ENCODE measurements around the gene CAPN6.

CAPN6 gene

GRCh38 chrX:111270339-111270738 is at the start of gene CAPN6:
CAPN6 (minus strand) TSS chrX:111270483; CDS start chrX:111263936, 6,547 bp downstream.
- no peak within 1 kb of the TSS for H3K4me3 ChIP-seq (ENCODE audit: low read depth, low read length)
- no peaks in the 10 kb centered on the region for H3K79me2 ChIP-seq (ENCODE audit: control insufficient read depth, insufficient read depth, low read length, unreplicated experiment)
- H3K27ac ChIP-seq (ENCODE audit: low read depth, low read length), result no peak within 1 kb of the TSS
- H3K4me1 ChIP-seq (ENCODE audit: control insufficient read depth, insufficient read depth, low read length, unreplicated experiment), result no peaks in the 10 kb centered on the region
- H3K36me3 ChIP-seq (ENCODE audit: insufficient read depth, low read length), result no peaks in the 10 kb centered on the region
- H3K27me3 ChIP-seq (ENCODE audit: insufficient read depth, low read length), result no peaks in the 10 kb centered on the region
- no peak within 1 kb of the TSS for H2AFZ ChIP-seq (ENCODE audit: low read length, unreplicated experiment)

- Histone ChIP-seq H3K4me3 (ENCODE audit: low read depth, low read length) (no peak overlapping the region), H3K27ac (ENCODE audit: low read depth, low read length) (no peak overlapping the region), H3K27me3 (ENCODE audit: insufficient read depth, low read length) (no peaks in the 10 kb centered on the region), H3K4me1 (ENCODE audit: control insufficient read depth, insufficient read depth, low read length, unreplicated experiment) (no peaks in the 10 kb centered on the region), H3K79me2 (ENCODE audit: control insufficient read depth, insufficient read depth, low read length, unreplicated experiment) (no peaks in the 10 kb centered on the region), H2AFZ (ENCODE audit: low read length, unreplicated experiment) (no peak overlapping the region), H3K36me3 (ENCODE audit: insufficient read depth, low read length) (no peaks in the 10 kb centered on the region)
Measured at GRCh38 chrX:111319451-111319850, 49.2 kb upstream of the CAPN6 start.

GRCh38 chrX:111318901-111319300 is 48.6 kb upstream of the CAPN6 start:
- Histone ChIP-seq H3K27ac (ENCODE audit: low read depth, low read length) (no peak overlapping the region), H3K36me3 (ENCODE audit: insufficient read depth, low read length) (no peaks in the 10 kb centered on the region), H3K79me2 (ENCODE audit: control insufficient read depth, insufficient read depth, low read length, unreplicated experiment) (no peaks in the 10 kb centered on the region), H3K27me3 (ENCODE audit: insufficient read depth, low read length) (no peaks in the 10 kb centered on the region), H2AFZ (ENCODE audit: low read length, unreplicated experiment) (no peak overlapping the region), H3K4me1 (ENCODE audit: control insufficient read depth, insufficient read depth, low read length, unreplicated experiment) (no peaks in the 10 kb centered on the region), H3K4me3 (ENCODE audit: low read depth, low read length) (no peak overlapping the region)

- Histone ChIP-seq H2AFZ (ENCODE audit: low read length, unreplicated experiment) (no peak overlapping the region), H3K79me2 (ENCODE audit: control insufficient read depth, insufficient read depth, low read length, unreplicated experiment) (no peaks in the 10 kb centered on the region), H3K4me3 (ENCODE audit: low read depth, low read length) (no peak overlapping the region), H3K36me3 (ENCODE audit: insufficient read depth, low read length) (no peaks in the 10 kb centered on the region), H3K27ac (ENCODE audit: low read depth, low read length) (no peak overlapping the region), H3K27me3 (ENCODE audit: insufficient read depth, low read length) (no peaks in the 10 kb centered on the region), H3K4me1 (ENCODE audit: control insufficient read depth, insufficient read depth, low read length, unreplicated experiment) (no peaks in the 10 kb centered on the region)
Measured at GRCh38 chrX:111309083-111309482, 38.8 kb upstream of the CAPN6 start.

- no peak overlapping the region for H3K27ac ChIP-seq (ENCODE audit: low read depth, low read length)
- H3K4me1 ChIP-seq (ENCODE audit: control insufficient read depth, insufficient read depth, low read length, unreplicated experiment), result no peaks in the 10 kb centered on the region
- no peaks in the 10 kb centered on the region for H3K27me3 ChIP-seq (ENCODE audit: insufficient read depth, low read length)
- H2AFZ ChIP-seq (ENCODE audit: low read length, unreplicated experiment), result no peak overlapping the region
- no peak overlapping the region for H3K4me3 ChIP-seq (ENCODE audit: low read depth, low read length)
- H3K79me2 ChIP-seq (ENCODE audit: control insufficient read depth, insufficient read depth, low read length, unreplicated experiment), result no peaks in the 10 kb centered on the region
- H3K36me3 ChIP-seq (ENCODE audit: insufficient read depth, low read length), result no peaks in the 10 kb centered on the region
Measured at GRCh38 chrX:111308039-111308438, 37.8 kb upstream of the CAPN6 start.

GRCh38 chrX:111302284-111302683 is 32.0 kb upstream of the CAPN6 start:
- no peak overlapping the region for H3K4me3 ChIP-seq (ENCODE audit: low read depth, low read length)
- H3K36me3 ChIP-seq (ENCODE audit: insufficient read depth, low read length), result no peaks in the 10 kb centered on the region
- no peak overlapping the region for H3K27ac ChIP-seq (ENCODE audit: low read depth, low read length)
- no peaks in the 10 kb centered on the region for H3K79me2 ChIP-seq (ENCODE audit: control insufficient read depth, insufficient read depth, low read length, unreplicated experiment)
- no peaks in the 10 kb centered on the region for H3K27me3 ChIP-seq (ENCODE audit: insufficient read depth, low read length)
- H3K4me1 ChIP-seq (ENCODE audit: control insufficient read depth, insufficient read depth, low read length, unreplicated experiment), result no peaks in the 10 kb centered on the region
- H2AFZ ChIP-seq (ENCODE audit: low read length, unreplicated experiment), result no peak overlapping the region

GRCh38 chrX:111288841-111289240 is 18.6 kb upstream of the CAPN6 start:
- no peaks in the 10 kb centered on the region for H3K27me3 ChIP-seq (ENCODE audit: insufficient read depth, low read length)
- no peaks in the 10 kb centered on the region for H3K4me1 ChIP-seq (ENCODE audit: control insufficient read depth, insufficient read depth, low read length, unreplicated experiment)
- H3K27ac ChIP-seq (ENCODE audit: low read depth, low read length), result no peak overlapping the region
- H3K4me3 ChIP-seq (ENCODE audit: low read depth, low read length), result no peak overlapping the region
- no peaks in the 10 kb centered on the region for H3K79me2 ChIP-seq (ENCODE audit: control insufficient read depth, insufficient read depth, low read length, unreplicated experiment)
- H2AFZ ChIP-seq (ENCODE audit: low read length, unreplicated experiment), result no peak overlapping the region
- H3K36me3 ChIP-seq (ENCODE audit: insufficient read depth, low read length), result no peaks in the 10 kb centered on the region

GRCh38 chrX:111284631-111285293 is 14.5 kb upstream of the CAPN6 start:
- H3K36me3 ChIP-seq (ENCODE audit: insufficient read depth, low read length), result no peaks in the 10 kb centered on the region
- no peak overlapping the region for H3K4me3 ChIP-seq (ENCODE audit: low read depth, low read length)
- no peak overlapping the region for H3K27ac ChIP-seq (ENCODE audit: low read depth, low read length)
- H3K27me3 ChIP-seq (ENCODE audit: insufficient read depth, low read length), result no peaks in the 10 kb centered on the region
- H3K79me2 ChIP-seq (ENCODE audit: control insufficient read depth, insufficient read depth, low read length, unreplicated experiment), result no peaks in the 10 kb centered on the region
- no peak overlapping the region for H2AFZ ChIP-seq (ENCODE audit: low read length, unreplicated experiment)
- no peaks in the 10 kb centered on the region for H3K4me1 ChIP-seq (ENCODE audit: control insufficient read depth, insufficient read depth, low read length, unreplicated experiment)

GRCh38 chrX:111283446-111283845 is 13.2 kb upstream of the CAPN6 start:
- H3K27ac ChIP-seq (ENCODE audit: low read depth, low read length), result no peak overlapping the region
- H3K79me2 ChIP-seq (ENCODE audit: control insufficient read depth, insufficient read depth, low read length, unreplicated experiment), result no peaks in the 10 kb centered on the region
- no peak overlapping the region for H2AFZ ChIP-seq (ENCODE audit: low read length, unreplicated experiment)
- no peaks in the 10 kb centered on the region for H3K4me1 ChIP-seq (ENCODE audit: control insufficient read depth, insufficient read depth, low read length, unreplicated experiment)
- H3K36me3 ChIP-seq (ENCODE audit: insufficient read depth, low read length), result no peaks in the 10 kb centered on the region
- H3K27me3 ChIP-seq (ENCODE audit: insufficient read depth, low read length), result no peaks in the 10 kb centered on the region
- H3K4me3 ChIP-seq (ENCODE audit: low read depth, low read length), result no peak overlapping the region

- Histone ChIP-seq H3K4me1 (ENCODE audit: control insufficient read depth, insufficient read depth, low read length, unreplicated experiment) (no peaks in the 10 kb centered on the region), H3K4me3 (ENCODE audit: low read depth, low read length) (no peak overlapping the region), H3K27ac (ENCODE audit: low read depth, low read length) (no peak overlapping the region), H3K36me3 (ENCODE audit: insufficient read depth, low read length) (no peaks in the 10 kb centered on the region), H3K79me2 (ENCODE audit: control insufficient read depth, insufficient read depth, low read length, unreplicated experiment) (no peaks in the 10 kb centered on the region), H3K27me3 (ENCODE audit: insufficient read depth, low read length) (no peaks in the 10 kb centered on the region), H2AFZ (ENCODE audit: low read length, unreplicated experiment) (no peak overlapping the region)
Measured at GRCh38 chrX:111282991-111283390, 12.7 kb upstream of the CAPN6 start.

GRCh38 chrX:111282139-111282538 is 11.9 kb upstream of the CAPN6 start:
- Histone ChIP-seq H2AFZ (ENCODE audit: low read length, unreplicated experiment) (no peak overlapping the region), H3K4me3 (ENCODE audit: low read depth, low read length) (no peak overlapping the region), H3K36me3 (ENCODE audit: insufficient read depth, low read length) (no peaks in the 10 kb centered on the region), H3K79me2 (ENCODE audit: control insufficient read depth, insufficient read depth, low read length, unreplicated experiment) (no peaks in the 10 kb centered on the region), H3K4me1 (ENCODE audit: control insufficient read depth, insufficient read depth, low read length, unreplicated experiment) (no peaks in the 10 kb centered on the region), H3K27ac (ENCODE audit: low read depth, low read length) (no peak overlapping the region), H3K27me3 (ENCODE audit: insufficient read depth, low read length) (no peaks in the 10 kb centered on the region)
